D721Med (cell line): ENCODE results near the gene PTGFRN.
A peak's percentile ranks its signal among the peaks of the same experiment; 100 is the strongest.

ENCODE experiments used
- DNase-seq: peaks from one replicate; pipeline ENCODE4 v3.0.0; 2011; ENCODE audit warnings: low spot score; ENCODE audit not compliant: insufficient read length
- FAIRE-seq: peaks from 2 replicates; lab custom pipeline; 2011; peaks lifted over from hg19 to GRCh38; lab: Jason Lieb, UNC
- CTCF ChIP-seq: IDR thresholded peaks from 2 replicates; pipeline ENCODE4 v1.5.1; 2012; ENCODE audit warnings: mild to moderate bottlenecking, control low read depth; ENCODE audit not compliant: insufficient read depth; ENCODE audit errors: missing control alignments

PTGFRN gene

DNA sequence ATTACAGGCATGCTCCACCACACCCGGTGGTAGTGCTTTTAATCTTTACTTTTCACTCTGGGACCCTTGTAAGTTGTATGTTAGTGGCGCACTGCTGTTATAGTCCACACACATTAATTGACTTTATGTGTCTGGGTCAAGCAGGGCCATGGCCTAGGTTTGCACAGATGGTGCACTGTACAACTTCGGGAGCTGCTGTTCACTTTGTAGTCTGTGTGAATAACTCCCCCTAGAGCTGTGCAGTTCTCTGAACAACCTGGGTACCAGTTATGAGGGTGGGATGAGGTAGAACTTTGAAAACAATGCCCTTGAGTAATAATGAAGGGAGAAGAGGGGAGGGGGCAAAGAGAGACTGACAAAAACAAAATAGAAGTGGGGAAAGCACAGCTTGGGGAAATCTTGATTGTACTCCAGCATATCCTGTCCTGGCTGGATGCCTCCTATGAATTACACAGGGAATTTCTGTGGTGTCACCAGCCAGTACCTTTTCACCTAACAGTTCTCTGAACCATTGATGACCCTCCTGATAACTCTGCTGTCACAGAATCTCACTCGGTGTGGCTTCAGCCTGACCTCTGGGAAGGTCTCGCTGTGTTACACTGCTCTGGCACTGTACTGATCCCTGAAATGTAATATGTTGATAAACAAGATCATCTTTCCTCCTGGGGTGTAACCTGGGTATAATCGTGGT is 2.2 kb downstream of the PTGFRN start:
- peak; percentile 5 for TF ChIP-seq CTCF
- DNase-seq (no peak), FAIRE-seq (no peak)

DNA sequence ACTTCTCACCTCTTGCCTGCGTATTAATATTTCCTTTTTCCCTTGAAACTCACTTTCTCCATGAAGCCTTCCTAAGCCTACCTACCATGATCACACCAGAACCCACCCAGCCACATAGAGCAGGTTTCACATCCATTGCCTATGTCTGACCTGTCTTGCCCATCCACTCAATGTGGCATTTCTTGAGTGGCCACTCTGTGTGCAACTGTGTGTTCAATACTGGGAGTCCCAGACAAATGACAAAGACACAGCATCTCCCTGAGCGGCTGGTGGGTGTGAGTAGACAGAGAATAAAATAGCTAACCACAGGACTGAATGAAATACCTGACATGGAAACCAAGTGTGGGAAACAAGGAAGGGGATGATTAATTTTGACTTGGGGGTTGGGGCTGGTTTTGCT is 3.1 kb downstream of the PTGFRN start:
- FAIRE-seq: no peak
- TF ChIP-seq CTCF: no peak
- DNase-seq: no peak

DNA sequence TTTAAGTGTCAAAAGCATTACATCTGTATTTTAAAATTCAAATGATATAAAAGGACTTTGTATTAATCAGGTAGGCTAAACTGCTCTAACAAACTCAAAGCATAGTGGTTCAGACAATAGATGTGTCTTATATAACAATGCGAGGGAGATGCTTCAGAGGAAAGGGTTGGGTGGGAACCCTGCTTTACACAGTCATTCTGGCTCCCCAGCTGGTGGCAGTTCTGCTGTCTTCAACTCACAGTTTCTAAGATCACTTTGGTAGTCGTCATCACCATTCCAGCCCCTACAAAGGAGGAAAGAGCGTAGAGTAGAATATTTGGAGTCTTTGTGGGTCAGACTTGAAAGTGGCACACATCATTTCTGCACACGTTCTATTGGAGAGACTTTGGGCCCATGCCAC is 4.2 kb downstream of the PTGFRN start:
- FAIRE-seq (no peak), DNase-seq (no peak)
- TF ChIP-seq CTCF: no peak

DNA sequence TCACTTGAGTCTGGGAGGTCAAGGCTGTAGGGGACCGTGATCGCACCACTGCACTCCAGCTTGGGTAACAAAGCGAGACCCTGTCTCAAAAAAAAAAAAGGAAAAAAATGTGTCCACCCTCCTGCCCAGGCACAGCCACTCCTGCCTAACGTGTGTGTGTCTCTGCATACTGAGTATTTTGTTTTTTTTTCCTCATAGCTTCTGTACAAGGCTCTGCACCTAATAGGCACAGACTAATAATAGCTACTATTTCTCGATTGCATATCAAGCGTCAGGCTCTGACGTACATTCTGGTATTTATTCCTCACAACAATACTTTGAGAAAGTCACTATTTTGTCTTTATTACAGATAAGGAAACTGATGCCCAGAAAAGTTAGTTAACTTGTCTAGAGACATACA is 5.0 kb downstream of the PTGFRN start:
- no peak for TF ChIP-seq CTCF

GRCh38 chr1:116915086-116915661 is 5.5 kb downstream of the PTGFRN start:
- TF ChIP-seq CTCF: no peak
- FAIRE-seq: no peak

More for the DNA sequence above, 5.0 kb downstream of the PTGFRN start:
- no peak for FAIRE-seq
- no peak for DNase-seq

DNA sequence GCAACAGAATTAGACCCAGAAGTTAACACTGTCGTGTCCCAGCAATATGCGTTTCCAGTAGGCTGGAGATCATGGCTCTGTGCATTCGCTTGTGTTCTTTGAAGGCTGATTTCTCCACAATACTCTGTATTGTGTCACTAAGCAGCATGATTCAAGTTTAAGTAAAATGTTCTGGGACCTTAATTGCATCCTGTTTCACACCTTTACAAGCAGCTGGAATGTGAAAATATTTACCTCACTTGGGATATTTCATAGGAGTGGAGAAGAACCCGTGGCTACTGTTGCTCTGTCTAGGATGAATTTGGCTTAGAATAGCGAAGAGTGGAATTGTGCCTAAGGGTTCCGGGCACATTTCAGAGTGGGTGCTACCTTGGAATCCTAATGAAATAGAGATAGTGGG is 6.3 kb downstream of the PTGFRN start:
- DNase-seq (no peak), FAIRE-seq (no peak)
- no peak for TF ChIP-seq CTCF

More at GRCh38 chr1:116915086-116915661, 5.5 kb downstream of the PTGFRN start:
- DNase-seq: no peak
